Measurements from ENCODE around the gene CDIPT. TPM values are rescaled to one million over a fixed set of nuclear protein-coding genes. Genes with fewer than 3 reads are reported as not detected.

The CDIPT gene
- total RNA-seq, 1 experiment from 2014 or later, result 58.3 TPM

- CTCF ChIA-PET, result interaction anchor here (0.6 kb wide), 1 partner anchor 194 kb away, joined by 3 read pairs; no protein-coding TSS in a partner anchor
- Histone ChIP-seq H3K36me3 (ENCODE audit: control insufficient read depth in 1 of 2, insufficient read depth in 2 of 2, low read length in 2 of 2) (no peaks in the 10 kb centered on the region), H3K79me2 (ENCODE audit: insufficient read depth, low read length) (no peaks in the 10 kb centered on the region), H3K4me2 (ENCODE audit: low read length) (no peak overlapping the region), H2AFZ (ENCODE audit: low read depth, low read length, poor library complexity, severe bottlenecking) (no peak overlapping the region), H3K9me2 (ENCODE audit: insufficient read depth) (no peaks in the 10 kb centered on the region), H3K9me3 (ENCODE audit: control insufficient read depth in 1 of 2, insufficient read depth in 1 of 2, low read depth in 1 of 2, low read length in 2 of 2) (no peaks in the 10 kb centered on the region), H3K4me3 (replicated peaks in 1 of 2; ENCODE audit: low read depth in 1 of 2, low read length in 2 of 2) (no peak overlapping the region), H3K4me1 (ENCODE audit: control insufficient read depth in 1 of 2, insufficient read depth in 2 of 2, low read length in 2 of 2) (peaks cover 0 to 15% of the 10 kb centered on the region in 2 experiments; a peak in 2 of 4 replicates), H4K20me1 (ENCODE audit: insufficient read depth) (no peaks in the 10 kb centered on the region), H3K27ac (ENCODE audit: low read depth, low read length) (no peak overlapping the region), H3K27me3 (ENCODE audit: insufficient read depth, low read length) (no peaks in the 10 kb centered on the region), H3K9ac (ENCODE audit: low read length) (no peak overlapping the region)
- intact Hi-C loops (cut with micrococcal nuclease), result no loop called here
- no TSS peak for BruUV-seq (replicated peaks)
- TF ChIP-seq SP1 (IDR thresholded peaks at IDR 0.05; ENCODE audit: low read depth) (no peak), EZH2 (IDR thresholded peaks at IDR 0.05) (no peak), SIN3A (IDR thresholded peaks at IDR 0.05; ENCODE audit: low read depth) (no peak), POLR2AphosphoS5 (IDR thresholded peaks at IDR 0.05; ENCODE audit: low read depth, low read length) (no peak), CTCF (IDR thresholded peaks at IDR 0.05 in 2 of 3, conservative IDR thresholded peaks at IDR 0.05 in 1 of 3; ENCODE audit: borderline replicate concordance in 1 of 3, insufficient read depth in 1 of 3, low read depth in 2 of 3, low read length in 2 of 3) (no peak), REST (IDR thresholded peaks at IDR 0.05; ENCODE audit: low read depth) (no peak)
- TF ChIP-seq, protein P1, sequence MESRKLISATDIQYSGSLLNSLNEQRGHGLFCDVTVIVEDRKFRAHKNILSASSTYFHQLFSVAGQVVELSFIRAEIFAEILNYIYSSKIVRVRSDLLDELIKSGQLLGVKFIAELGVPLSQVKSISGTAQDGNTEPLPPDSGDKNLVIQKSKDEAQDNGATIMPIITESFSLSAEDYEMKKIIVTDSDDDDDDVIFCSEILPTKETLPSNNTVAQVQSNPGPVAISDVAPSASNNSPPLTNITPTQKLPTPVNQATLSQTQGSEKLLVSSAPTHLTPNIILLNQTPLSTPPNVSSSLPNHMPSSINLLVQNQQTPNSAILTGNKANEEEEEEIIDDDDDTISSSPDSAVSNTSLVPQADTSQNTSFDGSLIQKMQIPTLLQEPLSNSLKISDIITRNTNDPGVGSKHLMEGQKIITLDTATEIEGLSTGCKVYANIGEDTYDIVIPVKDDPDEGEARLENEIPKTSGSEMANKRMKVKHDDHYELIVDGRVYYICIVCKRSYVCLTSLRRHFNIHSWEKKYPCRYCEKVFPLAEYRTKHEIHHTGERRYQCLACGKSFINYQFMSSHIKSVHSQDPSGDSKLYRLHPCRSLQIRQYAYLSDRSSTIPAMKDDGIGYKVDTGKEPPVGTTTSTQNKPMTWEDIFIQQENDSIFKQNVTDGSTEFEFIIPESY (IDR thresholded peaks at IDR 0.05; ENCODE audit: extremely low read depth, insufficient replicate concordance, low read length), result no peak
- DNase-seq (ENCODE audit: low read depth, low spot score) (no peak), ATAC-seq (no peak)
- RAD21 ChIA-PET (ENCODE audit: low non-redundant PET in 1 of 2, low total read pairs in 2 of 2, uncharacterized antibody in 2 of 2, unreplicated experiment in 2 of 2), result no interaction called here
- POLR2A ChIA-PET, result interaction anchor here (0.7 kb wide), 2 partner anchors 13 to 88 kb away, joined by 3 read pairs; no protein-coding TSS in a partner anchor
Observed at GRCh38 chr16:29904947-29905346, 41.9 kb upstream of the CDIPT start.

Measured in HCT116 (cell line).